Measurements from ENCODE around the gene CFAP58. TPM values are rescaled to one million over a fixed set of nuclear protein-coding genes. Genes with fewer than 3 reads are reported as not detected.
A peak's percentile ranks its signal among the peaks of the same experiment; 100 is the strongest.

CFAP58 gene
- total RNA-seq, 4 donors from 2014 or later = 0.29 to 2.2 (median 1.3) TPM

- TF ChIP-seq CTCF (IDR thresholded peaks at IDR 0.05) (no peak), POLR2A (IDR thresholded peaks at IDR 0.05) (no peak)
- H3K36me3 ChIP-seq = no peaks in the 10 kb centered on the region
- no peak overlapping the region for H3K4me3 ChIP-seq
- peak overlapping the region; percentile 88 to 97 for H3K27ac ChIP-seq
- peaks cover 30 to 46% of the 10 kb centered on the region in 2 donors for H3K4me1 ChIP-seq
- no peak for DNase-seq
- H3K9me3 ChIP-seq = no peaks in the 10 kb centered on the region
- intact Hi-C loops (cut with DNase I; ENCODE audit: low total_unique reads) = no loop called here
- H3K27me3 ChIP-seq = no peaks in the 10 kb centered on the region
Measured at GRCh38 chr10:104324931-104325330, 28.7 kb upstream of the CFAP58 start.

- H3K4me1 ChIP-seq = peaks cover 34 to 50% of the 10 kb centered on the region in 2 donors
Measured at GRCh38 chr10:104325436-104326435, 27.9 kb upstream of the CFAP58 start.

GRCh38 chr10:104326991-104327610 is 26.5 kb upstream of the CFAP58 start:
- no peak for DNase-seq
- H3K27ac ChIP-seq = peak overlapping the region; percentile 88 to 97
- H3K9me3 ChIP-seq = no peaks in the 10 kb centered on the region
- no peaks in the 10 kb centered on the region for H3K36me3 ChIP-seq
- H3K4me1 ChIP-seq = peaks cover 40 to 51% of the 10 kb centered on the region in 2 donors
- H3K27me3 ChIP-seq = no peaks in the 10 kb centered on the region
- no peak for TF ChIP-seq CTCF (IDR thresholded peaks at IDR 0.05)
- no peak for TF ChIP-seq POLR2A (IDR thresholded peaks at IDR 0.05)
- intact Hi-C loops (cut with DNase I; ENCODE audit: low total_unique reads) = no loop called here
- H3K4me3 ChIP-seq = no peak overlapping the region

More at GRCh38 chr10:104325436-104326435, 27.9 kb upstream of the CFAP58 start:
- Histone ChIP-seq H3K27me3 (no peaks in the 10 kb centered on the region), H3K9me3 (no peaks in the 10 kb centered on the region), H3K4me3 (no peak overlapping the region), H3K36me3 (no peaks in the 10 kb centered on the region), H3K27ac (peak overlapping the region; percentile 88 to 97)
- DNase-seq = no peak
- TF ChIP-seq CTCF (IDR thresholded peaks at IDR 0.05) (no peak), POLR2A (IDR thresholded peaks at IDR 0.05) (no peak)
- intact Hi-C loops (cut with DNase I; ENCODE audit: low total_unique reads) = no loop called here

GRCh38 chr10:104327745-104328645 is 25.6 kb upstream of the CFAP58 start:
- TF ChIP-seq CTCF (IDR thresholded peaks at IDR 0.05) (no peak), POLR2A (IDR thresholded peaks at IDR 0.05) (peak in 1 of 2 donors; percentile 17)
- no peaks in the 10 kb centered on the region for H3K27me3 ChIP-seq
- no peaks in the 10 kb centered on the region for H3K9me3 ChIP-seq
- H3K27ac ChIP-seq = peak overlapping the region; percentile 88 to 97
- intact Hi-C loops (cut with DNase I; ENCODE audit: low total_unique reads) = no loop called here
- no peaks in the 10 kb centered on the region for H3K36me3 ChIP-seq
- H3K4me1 ChIP-seq = peaks cover 43 to 51% of the 10 kb centered on the region in 2 donors
- DNase-seq = no peak
- H3K4me3 ChIP-seq = peak overlapping the region in 1 of 2 donors; percentile 6

All from uterus (tissue), 4 donors.